IMR-90 (cell line): Measurements from ENCODE around the gene UPF1. TPM values are rescaled to one million over a fixed set of nuclear protein-coding genes. Genes with fewer than 3 reads are reported as not detected.

Source experiments
- ATAC-seq: fragments of 200-7000 bp; cut with Tn5 transposase; 2 replicates; pipeline ENCODE4 v1.9.1; 2020; ENCODE audit warnings: low read depth, mild to moderate bottlenecking, moderate library complexity
- BruUV-seq: library from RNA; stranded (reverse); fragments of 400-500 nt; replicated peaks from 2 replicates; lab custom pipeline; 2021; lab: Mats Ljungman, UMichigan
- CTCF ChIA-PET: fragments of 300-600 bp; formaldehyde crosslinking; extraction: SDS; loops from one replicate; lab custom pipeline; 2021; ENCODE audit warnings: antibody characterized with exemption; lab: Yijun Ruan, JAX
- POLR2A ChIA-PET: fragments of 300-600 bp; sonication (Branson Sonifier 250); formaldehyde crosslinking; loops from one replicate; lab custom pipeline; 2022; ENCODE audit warnings: antibody characterized with exemption; ENCODE audit not compliant: unreplicated experiment; lab: Charles Lee
- DNase-seq: peaks from one replicate; pipeline ENCODE4 v3.0.0; 2013
- H2AFZ ChIP-seq: replicated peaks from 2 replicates; pipeline ENCODE3; 2013; ENCODE audit warnings: low read length, mild to moderate bottlenecking; ENCODE audit not compliant: poor library complexity
- H2AK5ac ChIP-seq: 2 replicates; pipeline ENCODE4 v1.6.1; 2013; ENCODE audit warnings: low read depth, low read length, inconsistent platforms
- H2AK9ac ChIP-seq: replicated peaks from 2 replicates; pipeline ENCODE3; 2013; ENCODE audit warnings: mild to moderate bottlenecking, low read depth, low read length, moderate library complexity; ENCODE audit not compliant: poor library complexity
- H2BK120ac ChIP-seq: 2 replicates; pipeline ENCODE4 v1.6.1; 2013; ENCODE audit warnings: low read depth, low read length, inconsistent platforms
- H2BK15ac ChIP-seq: 3 replicates; pipeline ENCODE4 v1.6.1; 2013; ENCODE audit warnings: low read depth, low read length, inconsistent platforms
- H2BK20ac ChIP-seq: 2 replicates; pipeline ENCODE4 v1.6.1; 2013; ENCODE audit warnings: low read depth, mild to moderate bottlenecking, inconsistent platforms, low read length, moderate library complexity
- H2BK5ac ChIP-seq: 2 replicates; pipeline ENCODE4 v1.6.1; 2013; ENCODE audit warnings: mild to moderate bottlenecking, low read depth, low read length, inconsistent platforms; ENCODE audit not compliant: poor library complexity, severe bottlenecking
- H3K14ac ChIP-seq: replicated peaks from 2 replicates; pipeline ENCODE4 v1.6.1; 2013; ENCODE audit warnings: low read depth, low read length, inconsistent platforms
- H3K18ac ChIP-seq: 2 replicates; pipeline ENCODE4 v1.6.1; 2013; ENCODE audit warnings: low read depth, low read length, control low read depth
- H3K23ac ChIP-seq: 2 replicates; pipeline ENCODE4 v1.6.1; 2013; ENCODE audit warnings: low read depth, low read length, inconsistent platforms
- H3K27ac ChIP-seq: 2 replicates; pipeline ENCODE4 v1.5.1; 2013; ENCODE audit warnings: mild to moderate bottlenecking, control low read depth, low read length; ENCODE audit not compliant: insufficient read depth
- H3K27me3 ChIP-seq: 2 replicates; pipeline ENCODE4 v1.6.1; 2013; ENCODE audit warnings: low read length; ENCODE audit not compliant: control insufficient read depth, insufficient read depth
- H3K36me3 ChIP-seq: 2 replicates; pipeline ENCODE4 v1.6.1; 2013; ENCODE audit warnings: low read length, mixed read lengths; ENCODE audit not compliant: control insufficient read depth, insufficient read depth
- H3K4ac ChIP-seq: 2 replicates; pipeline ENCODE4 v1.6.1; 2013; ENCODE audit warnings: low read depth, low read length, inconsistent platforms
- H3K4me1 ChIP-seq: 2 replicates; pipeline ENCODE4 v1.6.1; 2013; ENCODE audit warnings: low read length, mixed read lengths; ENCODE audit not compliant: control insufficient read depth, insufficient read depth
- H3K4me2 ChIP-seq: 2 replicates; pipeline ENCODE4 v1.6.1; 2013; ENCODE audit warnings: low read depth, mild to moderate bottlenecking, control low read depth, low read length, moderate library complexity
- H3K4me3 ChIP-seq: 2 replicates; pipeline ENCODE4 v1.5.1; 2013; ENCODE audit warnings: low read depth, mild to moderate bottlenecking, control low read depth, low read length, moderate library complexity; ENCODE audit not compliant: insufficient read depth
- H3K56ac ChIP-seq: 2 replicates; pipeline ENCODE4 v1.6.1; 2013; ENCODE audit warnings: low read length, inconsistent platforms; ENCODE audit not compliant: insufficient read depth; ENCODE audit errors: extremely low read depth
- H3K79me1 ChIP-seq, 2 experiments: 2 replicates each; pipeline ENCODE4 v1.6.1; 2013; ENCODE audit warnings: low read length in 2 of 2, inconsistent platforms in 1 of 2, low read depth in 1 of 2
- H3K9ac ChIP-seq: 2 replicates; pipeline ENCODE4 v1.6.1; 2013; ENCODE audit warnings: low read depth, low read length, control low read depth
- H3K9me1 ChIP-seq: 2 replicates; pipeline ENCODE4 v1.6.1; 2013; ENCODE audit warnings: low read length, inconsistent platforms; ENCODE audit not compliant: insufficient read depth
- H3K9me3 ChIP-seq: 2 replicates; pipeline ENCODE4 v1.6.1; 2013; ENCODE audit warnings: low read length; ENCODE audit not compliant: control insufficient read depth, insufficient read depth
- H4K20me1 ChIP-seq: 2 replicates; pipeline ENCODE4 v1.6.1; 2013; ENCODE audit warnings: low read length, inconsistent platforms; ENCODE audit not compliant: insufficient read depth
- H4K5ac ChIP-seq: 2 replicates; pipeline ENCODE4 v1.6.1; 2013; ENCODE audit warnings: mild to moderate bottlenecking, low read depth, low read length, control low read depth
- H4K8ac ChIP-seq, 2 experiments: 2 replicates each; pipeline ENCODE4 v1.6.1; 2013; ENCODE audit warnings: low read depth in 2 of 2, low read length in 2 of 2, control low read depth in 1 of 2, inconsistent platforms in 1 of 2
- H4K91ac ChIP-seq: 2 replicates; pipeline ENCODE4 v1.6.1; 2013; ENCODE audit warnings: low read depth, low read length, inconsistent platforms; ENCODE audit not compliant: insufficient read depth
- CEBPB ChIP-seq: IDR thresholded peaks from 2 replicates; pipeline ENCODE4 v1.6.1; 2012; ENCODE audit warnings: low read depth, low read length, improper control_type of control experiment
- CHD1 ChIP-seq: IDR thresholded peaks from 2 replicates; pipeline ENCODE4 v1.6.1; 2012; ENCODE audit warnings: low read depth, low read length, improper control_type of control experiment
- CTCF ChIP-seq: conservative IDR thresholded peaks from 2 replicates; pipeline ENCODE4 v1.5.1; 2012; ENCODE audit warnings: mild to moderate bottlenecking, low read depth, low read length, improper control_type of control experiment
- ELK1 ChIP-seq: fragments of 150-350 bp; IDR thresholded peaks from 2 replicates; pipeline ENCODE4 v1.6.1; 2016; ENCODE audit warnings: low read depth, mild to moderate bottlenecking, low read length, moderate library complexity, borderline replicate concordance
- FOS ChIP-seq: fragments of 150-350 bp; IDR thresholded peaks from 2 replicates; pipeline ENCODE4 v1.6.1; 2016; ENCODE audit warnings: low read depth, low read length
- MXI1 ChIP-seq: IDR thresholded peaks from 2 replicates; pipeline ENCODE4 v1.6.1; 2012; ENCODE audit warnings: low read depth, mild to moderate bottlenecking, low read length, moderate library complexity, borderline replicate concordance
- NFE2L2 ChIP-seq: fragments of 150-350 bp; IDR thresholded peaks from 2 replicates; pipeline ENCODE4 v1.6.1; 2016; ENCODE audit warnings: low read depth, mild to moderate bottlenecking, low read length
- POLR2A ChIP-seq: IDR thresholded peaks from 2 replicates; pipeline ENCODE4 v1.6.1; 2012; ENCODE audit warnings: mild to moderate bottlenecking, low read depth, low read length
- RAD21 ChIP-seq: IDR thresholded peaks from 2 replicates; pipeline ENCODE4 v1.6.1; 2012; ENCODE audit warnings: low read length, improper control_type of control experiment
- RFX5 ChIP-seq: IDR thresholded peaks from 2 replicates; pipeline ENCODE4 v1.8.0; 2012; ENCODE audit warnings: low read depth, mild to moderate bottlenecking, low read length, moderate library complexity
- SMC3 ChIP-seq: fragments of 150-350 bp; IDR thresholded peaks from 2 replicates; pipeline ENCODE4 v1.6.1; 2016; ENCODE audit warnings: low read depth, mild to moderate bottlenecking, antibody characterized with exemption, low read length, moderate library complexity
- USF2 ChIP-seq: fragments of 150-350 bp; IDR thresholded peaks from 2 replicates; pipeline ENCODE4 v1.6.1; 2017; ENCODE audit warnings: mild to moderate bottlenecking, antibody characterized with exemption, low read length, low read depth
- WGBS, 2 experiments: methylation state at CpG; one replicate each; pipeline versions ENCODE4 v1.1.5 to v1.1.7; 2013; ENCODE audit warnings: missing lambda C conversion rate in 2 of 2; ENCODE audit not compliant: insufficient read length in 1 of 2; ENCODE audit errors: extremely low coverage in 2 of 2; 5-methylcytosine and 5-hydroxymethylcytosine counted together
- dilution Hi-C: fragments of 300-500 bp; cut with HindIII; formaldehyde crosslinking; loops from one replicate; pipeline ENCODE4 v1.14.3; 2018; ENCODE audit warnings: low sequenced_read_pairs; ENCODE audit not compliant: unreplicated experiment
- in situ Hi-C: fragments of 300-500 bp; cut with MboI; formaldehyde crosslinking; loops from 3 replicates; pipeline ENCODE4 v1.14.3; 2019; ENCODE audit warnings: low sequenced_read_pairs, inconsistent platforms, mixed read lengths
- intact Hi-C: fragments of 100-400 bp; cut with micrococcal nuclease; formaldehyde crosslinking; loops from 2 replicates; pipeline ENCODE4 v1.10.0; 2022
- polyA plus RNA-seq, 3 experiments: library from polyadenylated mRNA; depleted of rRNA; stranded (reverse); fragments of >200 nt; gene quantifications; 2 replicates each; pipeline ENCODE4 v1.2.3, GENCODE V29; 2012; ENCODE audit warnings: low replicate concordance in 1 of 3
- total RNA-seq: library from RNA; depleted of rRNA; stranded (reverse); fragments of >200 nt; gene quantifications from 2 replicates; pipeline ENCODE4 v1.2.3, GENCODE V29; 2012

Gene UPF1
- total and polyA plus RNA-seq, 2 of the 4 experiments (the other 2 are of a cell fraction), result 31.2 to 50.3 TPM

GRCh38 chr19:18906605-18907519 lies 75.1 kb downstream of the UPF1 start:
- H3K4me2 ChIP-seq, result no peak overlapping the region
- no peak overlapping the region for H3K4ac ChIP-seq
- H3K18ac ChIP-seq, result no peak overlapping the region
- peaks cover 67% of the 10 kb centered on the region for H3K36me3 ChIP-seq
- no peak overlapping the region for H2AK5ac ChIP-seq
- no peak overlapping the region for H2BK5ac ChIP-seq
- no TSS peak for BruUV-seq
- peaks cover 11 to 26% of the 10 kb centered on the region in 2 experiments for H3K79me1 ChIP-seq
- H2AK9ac ChIP-seq, result no peak overlapping the region
- H2BK20ac ChIP-seq, result no peak overlapping the region
- H3K9me1 ChIP-seq, result no peaks in the 10 kb centered on the region
- H3K14ac ChIP-seq, result no peak overlapping the region
- no peak overlapping the region for H3K56ac ChIP-seq
- H2BK120ac ChIP-seq, result no peak overlapping the region
- dilution Hi-C loops (no loop called here), in situ Hi-C loops (no loop called here), intact Hi-C loops (no loop called here)
- ChIA-PET POLR2A (no interaction called here), CTCF (no interaction called here)
- H3K27ac ChIP-seq, result no peak overlapping the region
- H3K4me1 ChIP-seq, result no peaks in the 10 kb centered on the region
- H4K5ac ChIP-seq, result no peak overlapping the region
- WGBS, 2 experiments, result 96% methylated on average over 15 of the region's 36 CpGs; no CpG with 5 or more reads in 1 of the 2 experiments
- no peak overlapping the region for H2BK15ac ChIP-seq
- H3K9ac ChIP-seq, result no peak overlapping the region
- TF ChIP-seq FOS, result no peak
- no peak for TF ChIP-seq MXI1
- no peak for TF ChIP-seq RFX5
- no peak for TF ChIP-seq RAD21
- no peak for TF ChIP-seq USF2
- TF ChIP-seq CHD1, result no peak
- TF ChIP-seq ELK1, result no peak
- TF ChIP-seq NFE2L2, result no peak
- TF ChIP-seq CEBPB, result no peak
- TF ChIP-seq SMC3, result no peak
- no peak for TF ChIP-seq CTCF
- TF ChIP-seq POLR2A, result no peak
- H4K20me1 ChIP-seq, result peaks cover 25% of the 10 kb centered on the region
- H3K23ac ChIP-seq, result no peak overlapping the region
- H3K27me3 ChIP-seq, result no peaks in the 10 kb centered on the region
- H4K91ac ChIP-seq, result no peak overlapping the region
- no peak for DNase-seq
- H3K9me3 ChIP-seq, result no peaks in the 10 kb centered on the region
- ATAC-seq, result no peak
- H2AFZ ChIP-seq, result no peak overlapping the region
- H4K8ac ChIP-seq, result no peak overlapping the region
- H3K4me3 ChIP-seq, result no peak overlapping the region
